ENCODE data around the gene SLC30A4. TPM values are rescaled to one million over a fixed set of nuclear protein-coding genes. Genes with fewer than 3 reads are reported as not detected.

The SLC30A4 gene
- total and polyA plus RNA-seq, 2 of the 8 experiments (the other 6 are each of a cell fraction or from before 2014, with no cell fraction given) = under 0.01 to 0.07 TPM

DNA sequence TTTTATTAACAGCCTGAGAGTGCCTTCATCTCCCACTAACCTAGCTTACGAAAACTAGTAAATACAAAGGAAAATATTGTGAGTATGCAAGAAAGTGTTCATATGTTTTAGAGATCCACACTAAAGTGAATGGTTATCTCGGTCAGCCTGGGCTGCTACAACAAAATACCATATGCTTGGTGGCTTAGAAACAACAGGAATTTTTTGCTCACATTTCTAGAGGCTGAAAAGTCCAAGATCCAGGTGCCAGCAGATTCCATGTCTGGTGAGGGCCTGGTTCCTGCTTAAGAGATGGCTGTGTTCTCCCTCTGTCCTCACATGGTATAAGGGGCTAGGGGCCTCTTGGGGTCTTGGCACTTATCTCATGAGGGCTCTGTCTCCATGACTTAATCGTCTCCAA lies 20.5 kb upstream of the SLC30A4 start:
- DNase-seq (ENCODE audit: low read depth in 1 of 2, low spot score in 2 of 2) (no peak), FAIRE-seq (no peak)
- no peak overlapping the region for H3K4me3 ChIP-seq (ENCODE audit: extremely low read depth in 1 of 4, insufficient read depth in 2 of 4, low read depth in 3 of 4, low read length in 4 of 4)
- TF ChIP-seq JUN (IDR thresholded peaks at IDR 0.05; ENCODE audit: low read depth, low read length) (no peak), EP300 (IDR thresholded peaks at IDR 0.05; ENCODE audit: borderline replicate concordance in 1 of 2, low read depth in 2 of 2, low read length in 2 of 2) (no peak), SIN3A (conservative IDR thresholded peaks at IDR 0.05 in 1 of 2, IDR thresholded peaks at IDR 0.05 in 1 of 2; ENCODE audit: low read depth in 1 of 2, low read length in 2 of 2) (no peak), SRF (IDR thresholded peaks at IDR 0.05; ENCODE audit: low read depth, low read length) (no peak), SP1 (IDR thresholded peaks at IDR 0.05; ENCODE audit: low read depth, low read length) (no peak), SAP30 (IDR thresholded peaks at IDR 0.05; ENCODE audit: insufficient read depth, insufficient replicate concordance, low read length) (no peak), HDAC2 (IDR thresholded peaks at IDR 0.05; ENCODE audit: borderline replicate concordance in 1 of 2, low read depth in 2 of 2, low read length in 2 of 2) (no peak), POU5F1 (IDR thresholded peaks at IDR 0.05; ENCODE audit: low read depth, low read length) (no peak)
- TF ChIP-seq, protein P1, sequence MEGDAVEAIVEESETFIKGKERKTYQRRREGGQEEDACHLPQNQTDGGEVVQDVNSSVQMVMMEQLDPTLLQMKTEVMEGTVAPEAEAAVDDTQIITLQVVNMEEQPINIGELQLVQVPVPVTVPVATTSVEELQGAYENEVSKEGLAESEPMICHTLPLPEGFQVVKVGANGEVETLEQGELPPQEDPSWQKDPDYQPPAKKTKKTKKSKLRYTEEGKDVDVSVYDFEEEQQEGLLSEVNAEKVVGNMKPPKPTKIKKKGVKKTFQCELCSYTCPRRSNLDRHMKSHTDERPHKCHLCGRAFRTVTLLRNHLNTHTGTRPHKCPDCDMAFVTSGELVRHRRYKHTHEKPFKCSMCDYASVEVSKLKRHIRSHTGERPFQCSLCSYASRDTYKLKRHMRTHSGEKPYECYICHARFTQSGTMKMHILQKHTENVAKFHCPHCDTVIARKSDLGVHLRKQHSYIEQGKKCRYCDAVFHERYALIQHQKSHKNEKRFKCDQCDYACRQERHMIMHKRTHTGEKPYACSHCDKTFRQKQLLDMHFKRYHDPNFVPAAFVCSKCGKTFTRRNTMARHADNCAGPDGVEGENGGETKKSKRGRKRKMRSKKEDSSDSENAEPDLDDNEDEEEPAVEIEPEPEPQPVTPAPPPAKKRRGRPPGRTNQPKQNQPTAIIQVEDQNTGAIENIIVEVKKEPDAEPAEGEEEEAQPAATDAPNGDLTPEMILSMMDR (IDR thresholded peaks at IDR 0.05; ENCODE audit: control extremely low read depth in 1 of 3, insufficient read depth in 1 of 3, low read depth in 1 of 3, low read length in 3 of 3) = no peak
- TF ChIP-seq, protein P2, sequence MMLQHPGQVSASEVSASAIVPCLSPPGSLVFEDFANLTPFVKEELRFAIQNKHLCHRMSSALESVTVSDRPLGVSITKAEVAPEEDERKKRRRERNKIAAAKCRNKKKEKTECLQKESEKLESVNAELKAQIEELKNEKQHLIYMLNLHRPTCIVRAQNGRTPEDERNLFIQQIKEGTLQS (IDR thresholded peaks at IDR 0.05; ENCODE audit: insufficient read depth, low read depth, low read length) = no peak

More for the DNA sequence above, 20.5 kb upstream of the SLC30A4 start:
- no peak overlapping the region for H3K9ac ChIP-seq (replicated peaks in 1 of 4; ENCODE audit: extremely low read depth in 1 of 4, low read depth in 3 of 4, low read length in 3 of 4)
- H2BK120ac ChIP-seq (replicated peaks; ENCODE audit: low read depth, low read length) = no peak overlapping the region
- H3K4me2 ChIP-seq (ENCODE audit: insufficient read depth in 1 of 2, low read depth in 2 of 2, low read length in 2 of 2) = no peak overlapping the region
- no peak overlapping the region for H3K14ac ChIP-seq (ENCODE audit: insufficient read length)
- no peaks in the 10 kb centered on the region for H3K23me2 ChIP-seq (ENCODE audit: low read depth, low read length)
- no peak overlapping the region for H2BK5ac ChIP-seq (ENCODE audit: low read depth, low read length)
- 83% methylated on average over 3 of the region's 3 CpGs; no CpG with 5 or more reads in 1 of the 2 experiments for WGBS, 2 experiments (ENCODE audit: extremely low coverage in 1 of 2, insufficient coverage in 1 of 2, insufficient read length in 1 of 2, insufficient replicate concordance in 2 of 2, low coverage in 1 of 2, low lambda C conversion rate in 2 of 2, missing lambda C conversion rate in 1 of 2)
- ChIA-PET CTCF (ENCODE audit: partially characterized antibody) (no interaction called here), POLR2A (ENCODE audit: partially characterized antibody) (no interaction called here)
- H2AFZ ChIP-seq (ENCODE audit: low read length) = no peak overlapping the region
- no peaks in the 10 kb centered on the region for H3K79me1 ChIP-seq (ENCODE audit: low read depth, low read length)
- no peak overlapping the region for H2BK15ac ChIP-seq (ENCODE audit: low read length)
- no peaks in the 10 kb centered on the region for H3K79me2 ChIP-seq (ENCODE audit: control insufficient read depth in 1 of 2, insufficient read depth in 2 of 2, low read length in 2 of 2)
- no peak overlapping the region for H3K18ac ChIP-seq (ENCODE audit: extremely low read depth, low read length)
- no peak overlapping the region for H3K56ac ChIP-seq (replicated peaks; ENCODE audit: insufficient read length, low read depth, low read length)
- no peak overlapping the region for H3K27ac ChIP-seq (ENCODE audit: low read depth, low read length)
- no peak overlapping the region for H3K4ac ChIP-seq (replicated peaks; ENCODE audit: insufficient read length, low read depth, low read length)
- H3K27me3 ChIP-seq (replicated peaks in 1 of 4; ENCODE audit: control insufficient read depth in 3 of 4, extremely low read depth in 1 of 4, insufficient read depth in 3 of 4, low read length in 3 of 4) = no peaks in the 10 kb centered on the region
- no peak overlapping the region for H4K91ac ChIP-seq (replicated peaks; ENCODE audit: insufficient read length, low read length)
- H4K5ac ChIP-seq (ENCODE audit: insufficient read length, low read depth, low read length) = no peak overlapping the region
- H2AK5ac ChIP-seq (ENCODE audit: low read depth, low read length) = no peak overlapping the region
- H3K4me1 ChIP-seq (replicated peaks in 1 of 4; ENCODE audit: control insufficient read depth in 3 of 4, insufficient read depth in 4 of 4, low read length in 3 of 4) = no peaks in the 10 kb centered on the region
- no peaks in the 10 kb centered on the region for H3K36me3 ChIP-seq (ENCODE audit: control insufficient read depth in 2 of 4, insufficient read depth in 4 of 4, low read length in 3 of 4)
- H4K20me1 ChIP-seq (replicated peaks in 1 of 2; ENCODE audit: control insufficient read depth in 1 of 2, insufficient read depth in 2 of 2, low read length in 2 of 2) = no peaks in the 10 kb centered on the region
- no peaks in the 10 kb centered on the region for H3K9me3 ChIP-seq (ENCODE audit: insufficient read depth in 2 of 2, low read depth in 1 of 2, low read length in 1 of 2)
- no peak overlapping the region for H4K8ac ChIP-seq (ENCODE audit: extremely low read depth, insufficient read depth, low read length)
- no peak overlapping the region for H3K23ac ChIP-seq (ENCODE audit: insufficient read length)
- no peak overlapping the region for H2BK12ac ChIP-seq (ENCODE audit: low read depth, low read length)
- H2BK20ac ChIP-seq (ENCODE audit: low read length) = no peak overlapping the region

All from H1 (cell line).